Measurements from ENCODE around the gene NEU3.
"Not testable (repeated sequence)": the region's sequence is repeated elsewhere in the genome, so short reads cannot be mapped to it uniquely, and the experiment has no call there.

NEU3 gene

GRCh38 chr11:74988541-74989259, at the start of gene NEU3:
Gene NEU3, plus strand, starts transcription at chr11:74988933. Its CDS starts 128 bp downstream, at chr11:74989061.
- peak; percentile 72 for DNase-seq (ENCODE audit: low read depth)

DNA sequence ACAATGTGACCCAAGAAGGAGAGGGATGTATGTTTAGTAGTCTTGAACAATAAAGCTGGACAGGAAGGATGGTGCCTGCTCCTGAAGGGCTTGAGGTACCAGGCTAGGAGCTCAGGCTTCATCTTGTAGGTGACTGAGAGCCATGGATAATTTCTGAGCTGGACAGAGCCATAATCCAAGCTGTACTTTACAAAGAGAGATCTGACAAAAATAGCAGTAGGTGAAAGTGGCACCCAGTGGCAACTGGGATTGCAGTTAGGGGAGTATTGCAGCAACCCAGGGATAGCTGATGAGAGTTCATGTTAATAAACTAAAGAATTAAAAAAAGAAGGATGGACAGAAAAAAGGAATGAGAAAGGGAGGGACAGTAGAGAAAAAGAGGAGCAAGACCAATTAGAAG, 47.2 kb upstream of the NEU3 start:
- DNase-seq (ENCODE audit: low read depth): no peak

DNA sequence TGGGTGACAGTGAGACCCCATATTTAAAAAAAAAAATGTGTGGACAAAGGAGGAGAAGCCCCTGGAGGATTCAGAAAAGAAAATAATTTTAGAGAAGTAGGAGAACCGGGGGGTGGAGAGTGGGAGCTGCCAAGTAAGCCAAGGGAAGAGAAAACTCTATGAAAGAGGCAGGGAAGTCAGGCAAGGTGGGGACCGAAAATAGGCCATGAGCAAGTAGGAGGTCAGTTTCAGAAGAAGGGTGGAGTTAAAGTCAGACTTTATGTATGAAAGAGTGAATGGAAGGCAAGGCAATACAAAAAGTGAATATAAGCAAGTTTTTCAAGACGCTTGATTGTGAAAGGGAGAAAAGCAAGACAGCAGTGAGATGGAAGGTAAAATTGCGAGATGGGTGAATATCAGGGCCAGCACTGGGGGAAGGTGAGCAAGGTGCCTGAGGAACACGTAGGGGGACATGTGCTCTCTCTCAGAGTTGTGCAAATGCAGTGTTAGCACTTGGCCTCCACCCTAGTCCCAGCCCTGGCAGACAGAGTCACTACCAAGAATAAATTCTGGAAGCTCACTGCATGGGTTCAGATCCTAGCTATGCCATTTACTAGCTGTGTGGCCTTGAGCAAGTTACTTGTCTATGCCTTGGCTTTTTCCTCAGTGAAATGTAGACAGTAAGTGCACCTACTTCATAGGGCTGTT, 46.5 kb upstream of the NEU3 start:
- no peak for DNase-seq (ENCODE audit: low read depth)

DNA sequence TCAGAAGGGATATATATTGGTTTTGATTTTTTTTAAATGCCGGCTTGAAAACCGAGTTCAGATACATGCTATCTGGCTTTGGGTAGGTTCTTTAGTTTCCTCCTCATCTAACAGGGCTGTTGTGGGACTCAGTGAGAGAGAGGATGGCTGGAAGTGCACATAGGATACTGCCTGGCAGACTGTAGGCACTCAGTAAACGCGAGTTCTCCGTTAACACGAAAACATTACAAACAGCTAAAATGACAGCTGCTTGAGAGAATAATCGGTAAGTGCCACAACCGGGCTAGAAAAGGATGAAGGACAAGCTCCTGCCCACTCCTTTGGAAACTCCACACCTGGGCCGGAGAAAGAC, 40.2 kb upstream of the NEU3 start:
- no peak for DNase-seq (ENCODE audit: low read depth)

- peak; percentile 96 for DNase-seq (ENCODE audit: low read depth)
These were observed 39.6 kb upstream of the NEU3 start, which contains the start of the genes SPCS2 and XRRA1 for GRCh38 chr11:74948898-74949752. Gene SPCS2, plus strand, starts transcription at chr11:74949266. Its CDS starts 20 bp downstream, at chr11:74949286. Gene XRRA1, minus strand, starts transcription at chr11:74949091. Its CDS starts 8,213 bp downstream, at chr11:74940878.

GRCh38 chr11:74949753-74950137, 39.0 kb upstream of the NEU3 start:
- no peak for DNase-seq (ENCODE audit: low read depth)

GRCh38 chr11:74950374-74950969, 38.3 kb upstream of the NEU3 start:
- DNase-seq (ENCODE audit: low read depth): no peak

DNA sequence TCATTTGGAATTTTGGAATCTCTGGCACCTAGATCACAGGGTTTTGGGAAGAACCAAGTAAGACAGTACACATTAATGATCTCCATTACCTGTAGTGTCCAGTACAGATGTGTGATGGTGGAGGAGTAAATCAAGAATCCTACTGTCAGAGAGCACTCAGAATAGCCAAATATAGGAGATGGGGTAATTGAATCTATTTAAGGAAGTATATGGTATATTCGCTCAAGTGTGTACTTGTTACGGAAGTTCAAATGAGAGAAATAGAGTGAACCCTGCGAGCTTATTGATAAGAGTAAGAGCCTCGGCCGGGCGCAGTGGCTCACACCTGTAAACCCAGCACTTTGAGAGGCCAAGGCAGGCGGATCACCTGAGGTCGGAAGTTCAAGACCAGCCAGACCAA, 37.5 kb upstream of the NEU3 start:
- DNase-seq (ENCODE audit: low read depth): no peak

- no peak for DNase-seq (ENCODE audit: low read depth)
These were observed 36.0 kb upstream of the NEU3 start for GRCh38 chr11:74952752-74953151.

- DNase-seq (ENCODE audit: low read depth): no peak
These were observed 35.3 kb upstream of the NEU3 start for GRCh38 chr11:74953451-74953850.

DNA sequence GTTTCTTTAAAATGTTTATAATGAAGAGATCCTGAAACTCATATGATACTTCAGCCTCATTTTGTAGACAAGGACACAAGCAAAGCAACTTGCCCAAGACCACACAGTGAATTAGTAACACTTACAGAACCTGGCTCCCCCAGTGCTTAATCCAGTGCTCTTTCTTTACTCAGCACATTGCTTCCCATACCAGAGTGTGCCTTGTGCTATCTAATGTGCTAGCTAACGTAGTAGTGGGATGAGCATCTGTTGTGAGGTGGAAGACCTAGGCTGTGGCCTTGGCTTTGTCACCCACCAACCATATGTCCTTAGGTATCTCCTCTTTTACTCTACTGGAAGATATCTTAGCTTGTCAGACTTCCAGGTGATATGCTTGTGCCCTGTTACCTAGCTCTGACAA, 34.5 kb upstream of the NEU3 start:
- no peak for DNase-seq (ENCODE audit: low read depth)

GRCh38 chr11:74956397-74957015, 32.2 kb upstream of the NEU3 start:
- DNase-seq (ENCODE audit: low read depth): no peak

DNA sequence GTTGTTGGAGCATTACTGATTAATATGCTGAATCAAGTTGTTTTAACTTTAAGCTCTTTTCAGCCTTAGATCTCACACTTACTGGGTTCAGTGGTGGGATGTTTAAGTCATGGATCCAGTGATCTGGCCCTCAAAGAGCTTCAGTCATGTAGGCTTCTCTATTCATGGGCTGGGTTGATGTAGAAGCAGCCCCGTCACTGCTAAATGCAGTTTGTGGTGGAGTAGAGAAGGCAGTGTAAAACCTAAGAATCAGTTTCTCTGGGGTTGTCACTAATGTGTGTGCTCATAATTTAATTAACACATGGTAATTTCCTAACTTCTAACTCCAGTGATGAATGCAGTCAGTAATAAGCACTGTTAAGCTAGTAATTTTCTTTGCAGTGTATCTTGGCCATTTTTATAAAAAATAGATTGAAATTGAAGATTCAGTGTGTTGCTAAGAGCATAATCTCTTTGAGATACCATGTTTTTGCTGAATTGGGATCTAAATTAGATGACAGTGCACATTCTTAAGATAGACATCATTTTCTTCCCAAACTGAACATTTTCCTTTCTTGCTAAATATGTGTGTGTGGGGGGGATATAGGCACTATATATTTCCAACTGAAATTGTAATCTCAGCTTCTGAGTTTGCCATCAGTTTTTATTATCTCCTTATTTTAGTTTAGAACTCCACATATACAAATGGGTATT, 30.6 kb upstream of the NEU3 start:
- DNase-seq (ENCODE audit: low read depth): no peak

DNA sequence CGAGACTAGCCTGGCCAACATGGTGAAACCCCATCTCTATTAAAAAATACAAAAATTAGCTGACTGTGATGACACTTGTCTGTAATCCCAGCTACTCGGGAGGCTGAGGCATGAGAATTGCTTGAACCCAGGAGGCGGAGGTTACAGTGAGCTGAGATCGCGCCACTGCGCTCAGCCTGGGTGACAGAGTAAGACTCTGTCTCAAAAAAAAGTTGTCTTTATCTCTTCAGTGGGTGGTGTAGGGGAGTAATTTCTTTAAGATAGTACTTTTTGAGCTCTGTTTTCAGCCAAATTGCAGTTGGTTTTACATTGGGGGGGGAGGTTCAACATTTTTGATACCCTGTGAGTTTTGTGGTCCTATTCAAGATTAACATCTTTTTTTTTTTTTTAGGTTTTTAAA, 28.6 kb upstream of the NEU3 start:
- DNase-seq (ENCODE audit: low read depth): not testable (repeated sequence)

GRCh38 chr11:74966651-74967050, 22.1 kb upstream of the NEU3 start:
- DNase-seq (ENCODE audit: low read depth): no peak

GRCh38 chr11:74970852-74971395, 17.8 kb upstream of the NEU3 start:
- DNase-seq (ENCODE audit: low read depth): no peak

DNA sequence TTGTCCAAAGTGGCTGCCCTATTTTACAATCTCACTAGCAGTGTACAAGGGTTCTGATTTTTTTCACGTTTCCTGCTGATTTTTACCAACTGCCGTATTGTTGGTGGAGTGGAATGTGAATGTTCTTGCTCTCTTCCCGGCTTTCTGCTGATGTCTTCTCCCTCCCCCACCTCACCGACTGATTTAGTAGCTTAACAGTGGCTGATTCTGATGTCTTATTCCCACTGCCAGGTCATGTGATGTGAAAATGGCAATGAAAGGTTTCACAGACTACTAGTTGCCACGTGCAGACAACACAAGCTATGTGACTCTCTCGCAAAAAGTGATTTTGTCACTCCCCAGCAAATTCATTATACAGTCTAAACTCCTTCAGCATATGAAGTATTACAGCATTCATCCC, 17.3 kb upstream of the NEU3 start:
- DNase-seq (ENCODE audit: low read depth): no peak

GRCh38 chr11:74978041-74978440, 10.7 kb upstream of the NEU3 start:
- DNase-seq (ENCODE audit: low read depth): no peak

DNA sequence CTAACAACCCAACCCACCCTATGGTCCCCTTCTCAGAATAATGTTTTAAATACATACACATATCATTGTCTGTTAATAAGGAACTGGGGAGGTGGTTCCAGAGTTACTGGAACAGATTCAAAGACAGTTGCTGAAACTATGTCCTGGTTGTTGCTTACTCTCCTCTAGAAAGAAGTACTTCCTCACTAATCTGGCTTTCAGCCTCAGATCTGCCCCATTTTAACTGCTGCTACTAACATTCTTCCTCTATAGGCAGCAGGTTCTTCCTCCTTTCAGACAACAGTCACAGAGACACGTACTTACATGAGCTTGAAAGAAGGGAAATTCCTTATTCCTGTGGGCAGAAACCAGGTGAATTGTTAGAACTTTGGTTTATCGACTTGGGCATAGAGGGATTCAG, 8.1 kb upstream of the NEU3 start:
- no peak for DNase-seq (ENCODE audit: low read depth)

DNA sequence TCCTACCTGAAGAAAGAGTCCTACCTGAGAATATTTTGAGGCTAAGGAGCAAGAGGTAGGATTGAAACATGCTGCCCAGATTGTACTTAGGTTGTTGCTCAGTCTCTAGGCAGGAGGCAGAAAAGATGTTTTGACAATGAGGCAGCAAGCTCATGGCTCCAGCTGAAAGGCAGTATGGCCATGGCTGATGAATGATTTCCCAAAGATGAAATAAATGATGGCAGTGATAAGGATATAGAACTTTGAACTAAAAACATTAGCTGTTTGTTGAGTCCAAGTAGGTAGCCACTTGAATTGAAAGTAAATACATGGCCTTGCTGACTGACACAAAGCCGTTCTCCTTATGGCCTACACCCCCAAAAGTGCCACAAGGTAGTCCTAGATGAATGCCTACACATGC, 6.8 kb upstream of the NEU3 start:
- no peak for DNase-seq (ENCODE audit: low read depth)

- DNase-seq (ENCODE audit: low read depth): no peak
These were observed 4.7 kb upstream of the NEU3 start for GRCh38 chr11:74984070-74984469.
